ENCODE data around the gene GMPPA. TPM values are rescaled to one million over a fixed set of nuclear protein-coding genes. Genes with fewer than 3 reads are reported as not detected.

Gene GMPPA
- total RNA-seq, 1 experiment from 2014 or later: 51.9 TPM

DNA sequence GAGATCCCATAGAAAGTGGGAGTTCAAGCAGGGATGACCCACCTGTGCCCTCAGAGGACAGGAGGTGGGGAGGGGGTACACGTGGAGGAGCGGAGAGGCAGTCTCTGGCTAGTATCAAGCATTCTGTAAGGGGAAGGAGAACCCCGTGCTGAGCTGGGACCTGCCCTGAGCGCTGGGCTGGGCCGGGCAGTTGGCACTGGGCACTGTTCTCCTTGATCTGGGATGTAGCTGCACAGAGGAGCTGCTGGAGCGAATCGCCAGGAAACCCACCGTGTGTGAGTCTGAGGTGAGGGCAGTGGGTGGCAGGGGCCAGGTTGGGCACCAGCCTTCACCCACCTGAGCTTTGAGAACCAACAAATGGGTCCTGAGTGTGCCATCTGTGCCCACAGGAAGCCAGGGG lies 19.8 kb upstream of the GMPPA start:
- POLR2A ChIA-PET: interaction anchor here (0.8 kb wide), 1 partner anchor 91 kb away, joined by 3 read pairs; the partner anchor contains the start of gene DNPEP
- DNase-seq (ENCODE audit: low spot score): no peak
- Mint-ChIP-seq H3K4me1 (peaks cover 29% of the 10 kb centered on the region), H3K27ac (no peak overlapping the region), H3K36me3 (no peaks in the 10 kb centered on the region), H3K27me3 (ENCODE audit: low read depth) (peaks cover 6% of the 10 kb centered on the region), H3K9me3 (no peaks in the 10 kb centered on the region), H3K4me3 (no peak overlapping the region)
- no peak for ATAC-seq
- TF ChIP-seq, protein P1, sequence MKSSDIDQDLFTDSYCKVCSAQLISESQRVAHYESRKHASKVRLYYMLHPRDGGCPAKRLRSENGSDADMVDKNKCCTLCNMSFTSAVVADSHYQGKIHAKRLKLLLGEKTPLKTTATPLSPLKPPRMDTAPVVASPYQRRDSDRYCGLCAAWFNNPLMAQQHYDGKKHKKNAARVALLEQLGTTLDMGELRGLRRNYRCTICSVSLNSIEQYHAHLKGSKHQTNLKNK (CRISPR knock-in tag; IDR thresholded peaks at IDR 0.05): no peak
- TF ChIP-seq ZNF263 (CRISPR knock-in tag; IDR thresholded peaks at IDR 0.05; ENCODE audit: low read depth) (no peak), JUN (CRISPR knock-in tag; IDR thresholded peaks at IDR 0.05) (no peak), CREB1 (CRISPR knock-in tag; IDR thresholded peaks at IDR 0.05) (no peak), MXD4 (CRISPR knock-in tag; IDR thresholded peaks at IDR 0.05; ENCODE audit: borderline replicate concordance) (no peak), GABPB1 (CRISPR knock-in tag; IDR thresholded peaks at IDR 0.05) (no peak), CBFB (CRISPR knock-in tag; IDR thresholded peaks at IDR 0.05; ENCODE audit: low read depth) (no peak), SMAD3 (CRISPR knock-in tag; IDR thresholded peaks at IDR 0.05; ENCODE audit: borderline replicate concordance) (no peak), IRF2 (CRISPR knock-in tag; IDR thresholded peaks at IDR 0.05; ENCODE audit: borderline replicate concordance, low read depth) (no peak), ZNF423 (CRISPR knock-in tag; IDR thresholded peaks at IDR 0.05) (no peak), ZNF416 (CRISPR knock-in tag; IDR thresholded peaks at IDR 0.05) (no peak)
- TF ChIP-seq, protein P2, sequence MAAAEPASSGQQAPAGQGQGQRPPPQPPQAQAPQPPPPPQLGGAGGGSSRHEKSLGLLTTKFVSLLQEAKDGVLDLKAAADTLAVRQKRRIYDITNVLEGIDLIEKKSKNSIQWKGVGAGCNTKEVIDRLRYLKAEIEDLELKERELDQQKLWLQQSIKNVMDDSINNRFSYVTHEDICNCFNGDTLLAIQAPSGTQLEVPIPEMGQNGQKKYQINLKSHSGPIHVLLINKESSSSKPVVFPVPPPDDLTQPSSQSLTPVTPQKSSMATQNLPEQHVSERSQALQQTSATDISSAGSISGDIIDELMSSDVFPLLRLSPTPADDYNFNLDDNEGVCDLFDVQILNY (CRISPR knock-in tag; IDR thresholded peaks at IDR 0.05): no peak
- CTCF ChIA-PET: interaction anchor here (1.2 to 35.9 kb wide), 4 partner anchors 7 to 46 kb away, joined by 3 to 2316 read pairs (median 54); partner anchors contain the start of genes ASIC4, CHPF and TMEM198

GRCh38 chr2:219480004-219480403 lies 18.7 kb upstream of the GMPPA start:
- ChIA-PET POLR2A (no interaction called here), CTCF (interaction anchor here (35.9 kb wide), 1 partner anchor 45 kb away, joined by 2316 read pairs; the partner anchor contains the start of genes ASIC4, CHPF and TMEM198)
- no peaks in the 10 kb centered on the region for H3K36me3 Mint-ChIP-seq
- H3K27ac Mint-ChIP-seq: no peak overlapping the region
- DNase-seq (ENCODE audit: low spot score) (no peak), ATAC-seq (no peak)
- H3K27me3 Mint-ChIP-seq (ENCODE audit: low read depth): peaks cover 15% of the 10 kb centered on the region
- H3K9me3 Mint-ChIP-seq: no peaks in the 10 kb centered on the region
- H3K4me1 Mint-ChIP-seq: peaks cover 30% of the 10 kb centered on the region
- no peak overlapping the region for H3K4me3 Mint-ChIP-seq
- no peak for TF ChIP-seq FOXJ3 (CRISPR knock-in tag; IDR thresholded peaks at IDR 0.05; ENCODE audit: borderline replicate concordance)
- TF ChIP-seq FOXK1 (CRISPR knock-in tag; IDR thresholded peaks at IDR 0.05): no peak
- TF ChIP-seq NR3C1 (CRISPR knock-in tag; conservative IDR thresholded peaks at IDR 0.05; ENCODE audit: low read depth): no peak
- TF ChIP-seq ZNF121 (CRISPR knock-in tag; IDR thresholded peaks at IDR 0.05): no peak
- no peak for TF ChIP-seq JAZF1 (CRISPR knock-in tag; IDR thresholded peaks at IDR 0.05)
- TF ChIP-seq ZNF396 (CRISPR knock-in tag; IDR thresholded peaks at IDR 0.05; ENCODE audit: borderline replicate concordance): no peak
- TF ChIP-seq ZSCAN18 (CRISPR knock-in tag; IDR thresholded peaks at IDR 0.05): no peak
- TF ChIP-seq, protein P3, sequence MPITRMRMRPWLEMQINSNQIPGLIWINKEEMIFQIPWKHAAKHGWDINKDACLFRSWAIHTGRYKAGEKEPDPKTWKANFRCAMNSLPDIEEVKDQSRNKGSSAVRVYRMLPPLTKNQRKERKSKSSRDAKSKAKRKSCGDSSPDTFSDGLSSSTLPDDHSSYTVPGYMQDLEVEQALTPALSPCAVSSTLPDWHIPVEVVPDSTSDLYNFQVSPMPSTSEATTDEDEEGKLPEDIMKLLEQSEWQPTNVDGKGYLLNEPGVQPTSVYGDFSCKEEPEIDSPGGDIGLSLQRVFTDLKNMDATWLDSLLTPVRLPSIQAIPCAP (CRISPR knock-in tag; IDR thresholded peaks at IDR 0.05): no peak
- TF ChIP-seq, protein P4, sequence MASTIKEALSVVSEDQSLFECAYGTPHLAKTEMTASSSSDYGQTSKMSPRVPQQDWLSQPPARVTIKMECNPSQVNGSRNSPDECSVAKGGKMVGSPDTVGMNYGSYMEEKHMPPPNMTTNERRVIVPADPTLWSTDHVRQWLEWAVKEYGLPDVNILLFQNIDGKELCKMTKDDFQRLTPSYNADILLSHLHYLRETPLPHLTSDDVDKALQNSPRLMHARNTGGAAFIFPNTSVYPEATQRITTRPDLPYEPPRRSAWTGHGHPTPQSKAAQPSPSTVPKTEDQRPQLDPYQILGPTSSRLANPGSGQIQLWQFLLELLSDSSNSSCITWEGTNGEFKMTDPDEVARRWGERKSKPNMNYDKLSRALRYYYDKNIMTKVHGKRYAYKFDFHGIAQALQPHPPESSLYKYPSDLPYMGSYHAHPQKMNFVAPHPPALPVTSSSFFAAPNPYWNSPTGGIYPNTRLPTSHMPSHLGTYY (CRISPR knock-in tag; IDR thresholded peaks at IDR 0.05): no peak
- no peak for TF ChIP-seq ZNF219 (CRISPR knock-in tag; IDR thresholded peaks at IDR 0.05; ENCODE audit: borderline replicate concordance)
- TF ChIP-seq, protein P5, sequence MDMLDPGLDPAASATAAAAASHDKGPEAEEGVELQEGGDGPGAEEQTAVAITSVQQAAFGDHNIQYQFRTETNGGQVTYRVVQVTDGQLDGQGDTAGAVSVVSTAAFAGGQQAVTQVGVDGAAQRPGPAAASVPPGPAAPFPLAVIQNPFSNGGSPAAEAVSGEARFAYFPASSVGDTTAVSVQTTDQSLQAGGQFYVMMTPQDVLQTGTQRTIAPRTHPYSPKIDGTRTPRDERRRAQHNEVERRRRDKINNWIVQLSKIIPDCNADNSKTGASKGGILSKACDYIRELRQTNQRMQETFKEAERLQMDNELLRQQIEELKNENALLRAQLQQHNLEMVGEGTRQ (CRISPR knock-in tag; IDR thresholded peaks at IDR 0.05): no peak
- TF ChIP-seq, protein P6, sequence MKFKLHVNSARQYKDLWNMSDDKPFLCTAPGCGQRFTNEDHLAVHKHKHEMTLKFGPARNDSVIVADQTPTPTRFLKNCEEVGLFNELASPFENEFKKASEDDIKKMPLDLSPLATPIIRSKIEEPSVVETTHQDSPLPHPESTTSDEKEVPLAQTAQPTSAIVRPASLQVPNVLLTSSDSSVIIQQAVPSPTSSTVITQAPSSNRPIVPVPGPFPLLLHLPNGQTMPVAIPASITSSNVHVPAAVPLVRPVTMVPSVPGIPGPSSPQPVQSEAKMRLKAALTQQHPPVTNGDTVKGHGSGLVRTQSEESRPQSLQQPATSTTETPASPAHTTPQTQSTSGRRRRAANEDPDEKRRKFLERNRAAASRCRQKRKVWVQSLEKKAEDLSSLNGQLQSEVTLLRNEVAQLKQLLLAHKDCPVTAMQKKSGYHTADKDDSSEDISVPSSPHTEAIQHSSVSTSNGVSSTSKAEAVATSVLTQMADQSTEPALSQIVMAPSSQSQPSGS (CRISPR knock-in tag; IDR thresholded peaks at IDR 0.05; ENCODE audit: borderline replicate concordance, low read depth): no peak
- TF ChIP-seq CREM (CRISPR knock-in tag; IDR thresholded peaks at IDR 0.05): no peak
- TF ChIP-seq FOXP4 (CRISPR knock-in tag; IDR thresholded peaks at IDR 0.05): no peak
- TF ChIP-seq, protein P1 (CRISPR knock-in tag; IDR thresholded peaks at IDR 0.05): no peak
- TF ChIP-seq NFYB (CRISPR knock-in tag; conservative IDR thresholded peaks at IDR 0.05; ENCODE audit: low read depth): no peak
